Endothelial cell (in vitro differentiated cells): ENCODE measurements around the gene CDH20. TPM values are rescaled to one million over a fixed set of nuclear protein-coding genes. Genes with fewer than 3 reads are reported as not detected.

Experiments
- DNase-seq: peaks from one replicate; pipeline ENCODE4 v3.0.0; 2021; ENCODE audit warnings: low spot score
- H3K27ac Mint-ChIP-seq: one replicate; pipeline ENCODE4 v1.8.0; 2021; ENCODE audit warnings: mixed read lengths, inconsistent platforms; ENCODE audit not compliant: unreplicated experiment
- H3K27me3 Mint-ChIP-seq: one replicate; pipeline ENCODE4 v1.8.0; 2021; ENCODE audit warnings: mild to moderate bottlenecking, moderate library complexity, mixed read lengths, inconsistent platforms; ENCODE audit not compliant: unreplicated experiment
- H3K36me3 Mint-ChIP-seq: one replicate; pipeline ENCODE4 v1.8.0; 2021; ENCODE audit warnings: mild to moderate bottlenecking, low read depth, mixed read lengths, inconsistent platforms; ENCODE audit not compliant: unreplicated experiment
- H3K4me1 Mint-ChIP-seq: one replicate; pipeline ENCODE4 v1.8.0; 2021; ENCODE audit warnings: mild to moderate bottlenecking, mixed read lengths, inconsistent platforms; ENCODE audit not compliant: unreplicated experiment
- H3K4me3 Mint-ChIP-seq: one replicate; pipeline ENCODE4 v1.8.0; 2021; ENCODE audit warnings: mild to moderate bottlenecking, mixed read lengths, inconsistent platforms; ENCODE audit not compliant: unreplicated experiment
- H3K9me3 Mint-ChIP-seq: one replicate; pipeline ENCODE4 v1.8.0; 2021; ENCODE audit warnings: mixed read lengths, inconsistent platforms; ENCODE audit not compliant: unreplicated experiment
- CTCF ChIP-seq: fragments of 200-600 bp; sonication (generic); IDR thresholded peaks from one replicate; pipeline ENCODE4 v1.5.0; 2021; ENCODE audit warnings: antibody characterized with exemption; ENCODE audit not compliant: unreplicated experiment
- total RNA-seq: library from RNA; stranded (reverse); fragmentation: NEBNext Ultra II Directional; extraction: Animal tissue kit (Norgen Biotek cat#: 25700); gene quantifications from one replicate; pipeline ENCODE4 v1.2.1, GENCODE V29; 2021; ENCODE audit not compliant: unreplicated experiment

The CDH20 gene
- total RNA-seq, 1 donor from 2014 or later = not detected

- peaks cover 13% of the 10 kb centered on the region for H3K4me1 Mint-ChIP-seq
- H3K27me3 Mint-ChIP-seq = peaks cover 2% of the 10 kb centered on the region
- no peaks in the 10 kb centered on the region for H3K36me3 Mint-ChIP-seq
- no peak for DNase-seq
- H3K4me3 Mint-ChIP-seq = no peak overlapping the region
- no peak for TF ChIP-seq CTCF
- H3K27ac Mint-ChIP-seq = no peak overlapping the region
- no peaks in the 10 kb centered on the region for H3K9me3 Mint-ChIP-seq
Observed at GRCh38 chr18:61549889-61550288, 216.7 kb downstream of the CDH20 start.

GRCh38 chr18:61551586-61551985, 218.4 kb downstream of the CDH20 start:
- Mint-ChIP-seq H3K4me3 (no peak overlapping the region), H3K27ac (no peak overlapping the region)
- peak; percentile 70 for DNase-seq

GRCh38 chr18:61553045-61553659, 219.9 kb downstream of the CDH20 start:
- Mint-ChIP-seq H3K9me3 (no peaks in the 10 kb centered on the region), H3K36me3 (no peaks in the 10 kb centered on the region), H3K27ac (no peak overlapping the region), H3K4me3 (no peak overlapping the region), H3K4me1 (peaks cover 8% of the 10 kb centered on the region), H3K27me3 (peaks cover 2% of the 10 kb centered on the region)
- TF ChIP-seq CTCF = no peak
- DNase-seq = no peak

More at GRCh38 chr18:61551586-61551985, 218.4 kb downstream of the CDH20 start:
- Mint-ChIP-seq H3K9me3 (no peaks in the 10 kb centered on the region), H3K27me3 (peaks cover 2% of the 10 kb centered on the region), H3K4me1 (peaks cover 8% of the 10 kb centered on the region), H3K36me3 (no peaks in the 10 kb centered on the region)
- peak; percentile 91 for TF ChIP-seq CTCF

GRCh38 chr18:61554117-61554776, 221.0 kb downstream of the CDH20 start:
- TF ChIP-seq CTCF = no peak
- Mint-ChIP-seq H3K9me3 (no peaks in the 10 kb centered on the region), H3K4me3 (no peak overlapping the region), H3K4me1 (peaks cover 6% of the 10 kb centered on the region), H3K27me3 (peaks cover 2% of the 10 kb centered on the region), H3K27ac (no peak overlapping the region), H3K36me3 (no peaks in the 10 kb centered on the region)
- DNase-seq = no peak

- Mint-ChIP-seq H3K4me3 (no peak overlapping the region), H3K9me3 (no peaks in the 10 kb centered on the region), H3K36me3 (no peaks in the 10 kb centered on the region), H3K27ac (no peak overlapping the region), H3K4me1 (peaks cover under 1% of the 10 kb centered on the region), H3K27me3 (peaks cover 2% of the 10 kb centered on the region)
- no peak for DNase-seq
- TF ChIP-seq CTCF = no peak
Observed at GRCh38 chr18:61554946-61555361, 221.7 kb downstream of the CDH20 start.
